Measurements from ENCODE around the gene SLC22A3.
"Not testable (repeated sequence)": the region's sequence is repeated elsewhere in the genome, so short reads cannot be mapped to it uniquely, and the experiment has no call there.

Gene SLC22A3

GRCh38 chr6:160348223-160349019, at the start of gene SLC22A3:
Gene SLC22A3, plus strand, starts transcription at chr6:160348378. Its CDS starts 42 bp downstream, at chr6:160348420.
- DNase-seq = no peak
- in situ Hi-C loops (cut with MboI; ENCODE audit: low pct_unique_long_range_greater_than_20kb, low sequenced_read_pairs) = no loop called here

GRCh38 chr6:160299559-160299958, 48.6 kb upstream of the SLC22A3 start:
- no peak for DNase-seq
- in situ Hi-C loops (cut with MboI; ENCODE audit: low pct_unique_long_range_greater_than_20kb, low sequenced_read_pairs) = no loop called here

GRCh38 chr6:160300076-160300695, 48.0 kb upstream of the SLC22A3 start:
- in situ Hi-C loops (cut with MboI; ENCODE audit: low pct_unique_long_range_greater_than_20kb, low sequenced_read_pairs) = no loop called here
- DNase-seq = no peak

- in situ Hi-C loops (cut with MboI; ENCODE audit: low pct_unique_long_range_greater_than_20kb, low sequenced_read_pairs) = no loop called here
- no peak for DNase-seq
These were observed 46.8 kb upstream of the SLC22A3 start for GRCh38 chr6:160301339-160301738.

- in situ Hi-C loops (cut with MboI; ENCODE audit: low pct_unique_long_range_greater_than_20kb, low sequenced_read_pairs) = not testable (repeated sequence)
These were observed 45.6 kb upstream of the SLC22A3 start for GRCh38 chr6:160302431-160303082.

GRCh38 chr6:160303806-160304205, 44.4 kb upstream of the SLC22A3 start:
- in situ Hi-C loops (cut with MboI; ENCODE audit: low pct_unique_long_range_greater_than_20kb, low sequenced_read_pairs) = no loop called here
- no peak for DNase-seq

More at GRCh38 chr6:160302431-160303082, 45.6 kb upstream of the SLC22A3 start:
- DNase-seq = not testable (repeated sequence)

- no peak for DNase-seq
- in situ Hi-C loops (cut with MboI; ENCODE audit: low pct_unique_long_range_greater_than_20kb, low sequenced_read_pairs) = no loop called here
These were observed 42.1 kb upstream of the SLC22A3 start for GRCh38 chr6:160305926-160306713.

- in situ Hi-C loops (cut with MboI; ENCODE audit: low pct_unique_long_range_greater_than_20kb, low sequenced_read_pairs) = no loop called here
- no peak for DNase-seq
These were observed 38.5 kb upstream of the SLC22A3 start for GRCh38 chr6:160309718-160310117.

GRCh38 chr6:160312900-160313299, 35.3 kb upstream of the SLC22A3 start:
- no peak for DNase-seq
- in situ Hi-C loops (cut with MboI; ENCODE audit: low pct_unique_long_range_greater_than_20kb, low sequenced_read_pairs) = no loop called here

- DNase-seq = no peak
- in situ Hi-C loops (cut with MboI; ENCODE audit: low pct_unique_long_range_greater_than_20kb, low sequenced_read_pairs) = no loop called here
These were observed 32.9 kb upstream of the SLC22A3 start for GRCh38 chr6:160315310-160315709.

- DNase-seq = no peak
- in situ Hi-C loops (cut with MboI; ENCODE audit: low pct_unique_long_range_greater_than_20kb, low sequenced_read_pairs) = no loop called here
These were observed 31.9 kb upstream of the SLC22A3 start for GRCh38 chr6:160316261-160316660.

GRCh38 chr6:160319246-160319645, 28.9 kb upstream of the SLC22A3 start:
- in situ Hi-C loops (cut with MboI; ENCODE audit: low pct_unique_long_range_greater_than_20kb, low sequenced_read_pairs) = no loop called here

GRCh38 chr6:160321729-160322505, 26.3 kb upstream of the SLC22A3 start:
- DNase-seq = no peak
- in situ Hi-C loops (cut with MboI; ENCODE audit: low pct_unique_long_range_greater_than_20kb, low sequenced_read_pairs) = no loop called here

More at GRCh38 chr6:160319246-160319645, 28.9 kb upstream of the SLC22A3 start:
- no peak for DNase-seq

- in situ Hi-C loops (cut with MboI; ENCODE audit: low pct_unique_long_range_greater_than_20kb, low sequenced_read_pairs) = no loop called here
- no peak for DNase-seq
These were observed 20.2 kb upstream of the SLC22A3 start for GRCh38 chr6:160327981-160328380.

- no peak for DNase-seq
- in situ Hi-C loops (cut with MboI; ENCODE audit: low pct_unique_long_range_greater_than_20kb, low sequenced_read_pairs) = no loop called here
These were observed 19.7 kb upstream of the SLC22A3 start for GRCh38 chr6:160328447-160328846.

- in situ Hi-C loops (cut with MboI; ENCODE audit: low pct_unique_long_range_greater_than_20kb, low sequenced_read_pairs) = no loop called here
- DNase-seq = no peak
These were observed 19.0 kb upstream of the SLC22A3 start for GRCh38 chr6:160329188-160329587.

- in situ Hi-C loops (cut with MboI; ENCODE audit: low pct_unique_long_range_greater_than_20kb, low sequenced_read_pairs) = no loop called here
- DNase-seq = no peak
These were observed 17.6 kb upstream of the SLC22A3 start for GRCh38 chr6:160330619-160331018.

GRCh38 chr6:160331204-160331603, 17.0 kb upstream of the SLC22A3 start:
- in situ Hi-C loops (cut with MboI; ENCODE audit: low pct_unique_long_range_greater_than_20kb, low sequenced_read_pairs) = no loop called here
- DNase-seq = no peak

GRCh38 chr6:160331753-160332152, 16.4 kb upstream of the SLC22A3 start:
- in situ Hi-C loops (cut with MboI; ENCODE audit: low pct_unique_long_range_greater_than_20kb, low sequenced_read_pairs) = no loop called here
- no peak for DNase-seq
